GM18951 (cell line): ENCODE measurements around the gene GRM1.
"Not testable (repeated sequence)": the region's sequence is repeated elsewhere in the genome, so short reads cannot be mapped to it uniquely, and the experiment has no call there.

Source experiments
- POLR2A ChIP-seq: IDR thresholded peaks from 4 replicates; pipeline ENCODE4 v1.6.1; 2011; ENCODE audit warnings: mild to moderate bottlenecking; ENCODE audit not compliant: insufficient read length, insufficient read depth; ENCODE audit errors: extremely low read depth
- in situ Hi-C: fragments of 300-500 bp; cut with MboI; formaldehyde crosslinking; loops from one replicate; pipeline ENCODE4 v1.12.0; 2022; ENCODE audit warnings: low sequenced_read_pairs, mixed read lengths, inconsistent platforms; ENCODE audit not compliant: unreplicated experiment

The GRM1 gene

DNA sequence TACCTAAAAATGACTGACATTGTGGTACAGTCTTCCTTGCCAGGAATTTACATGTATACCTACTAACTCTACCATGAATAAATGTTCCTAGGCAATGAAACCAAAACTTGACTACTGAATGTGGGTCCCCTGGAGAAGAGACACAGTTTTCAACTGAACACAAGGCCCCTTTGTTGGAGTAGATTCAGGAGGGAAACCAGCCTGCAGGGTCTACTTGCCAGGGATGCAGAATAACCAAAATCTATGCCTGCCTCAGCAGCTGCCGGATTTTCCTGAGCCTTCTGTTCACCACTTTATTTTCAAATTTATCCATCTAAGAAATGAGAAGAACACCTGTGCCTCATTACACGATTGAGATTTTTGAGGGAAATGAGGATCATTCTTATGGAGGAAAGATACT lies 211.9 kb downstream of the GRM1 start:
- no peak for TF ChIP-seq POLR2A
- in situ Hi-C loops, result no loop called here

GRCh38 chr6:146243646-146244045 lies 214.8 kb downstream of the GRM1 start:
- in situ Hi-C loops, result not testable (repeated sequence)

- TF ChIP-seq POLR2A, result no peak
- in situ Hi-C loops, result no loop called here
These were observed 215.8 kb downstream of the GRM1 start for GRCh38 chr6:146244630-146245143.

DNA sequence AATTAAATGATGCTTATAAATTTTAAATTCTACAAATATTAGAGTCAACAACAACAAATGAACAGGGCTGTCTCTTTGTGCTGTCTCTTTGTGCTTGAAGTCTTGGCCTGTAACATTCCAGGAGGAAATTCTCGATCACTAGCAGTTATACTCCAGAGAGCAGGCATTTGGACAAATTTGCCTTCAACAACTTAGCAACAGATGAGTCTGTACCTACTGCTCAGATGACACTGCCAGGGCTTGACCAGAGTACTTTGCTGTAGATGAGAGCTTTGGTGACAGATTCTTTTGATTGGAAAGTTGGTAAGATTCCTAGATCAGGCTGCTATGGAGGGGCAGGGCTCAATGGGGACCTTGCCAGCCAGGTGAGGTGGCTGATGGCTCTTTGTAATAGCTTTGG lies 217.2 kb downstream of the GRM1 start:
- no peak for TF ChIP-seq POLR2A
- in situ Hi-C loops, result no loop called here

- no peak for TF ChIP-seq POLR2A
- in situ Hi-C loops, result no loop called here
These were observed 224.8 kb downstream of the GRM1 start for GRCh38 chr6:146253691-146254090.

GRCh38 chr6:146258206-146258605 lies 229.3 kb downstream of the GRM1 start:
- TF ChIP-seq POLR2A, result no peak
- in situ Hi-C loops, result no loop called here

DNA sequence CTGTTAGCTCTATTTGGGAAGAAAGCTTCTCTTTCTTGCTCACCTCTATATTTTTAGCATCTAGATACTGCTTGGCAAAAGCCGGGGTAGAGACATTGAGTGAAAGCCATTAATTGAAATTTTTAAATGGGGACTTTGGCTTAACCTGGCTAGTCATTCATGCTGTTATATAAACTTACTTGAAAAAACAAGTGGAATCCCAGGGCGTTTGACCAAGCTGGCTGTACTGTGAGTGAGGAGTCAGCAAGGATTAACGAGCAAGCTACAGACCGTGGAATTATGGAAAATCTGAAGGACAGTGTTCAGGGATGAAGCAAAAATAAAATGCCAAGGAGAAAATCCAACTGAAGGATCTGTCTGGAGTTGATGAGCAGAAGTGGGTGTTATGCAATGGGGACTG lies 232.0 kb downstream of the GRM1 start:
- in situ Hi-C loops, result no loop called here
- TF ChIP-seq POLR2A, result no peak

GRCh38 chr6:146265056-146265455 lies 236.2 kb downstream of the GRM1 start:
- TF ChIP-seq POLR2A, result no peak
- in situ Hi-C loops, result no loop called here

GRCh38 chr6:146267447-146267846 lies 238.6 kb downstream of the GRM1 start:
- in situ Hi-C loops, result no loop called here
- no peak for TF ChIP-seq POLR2A

DNA sequence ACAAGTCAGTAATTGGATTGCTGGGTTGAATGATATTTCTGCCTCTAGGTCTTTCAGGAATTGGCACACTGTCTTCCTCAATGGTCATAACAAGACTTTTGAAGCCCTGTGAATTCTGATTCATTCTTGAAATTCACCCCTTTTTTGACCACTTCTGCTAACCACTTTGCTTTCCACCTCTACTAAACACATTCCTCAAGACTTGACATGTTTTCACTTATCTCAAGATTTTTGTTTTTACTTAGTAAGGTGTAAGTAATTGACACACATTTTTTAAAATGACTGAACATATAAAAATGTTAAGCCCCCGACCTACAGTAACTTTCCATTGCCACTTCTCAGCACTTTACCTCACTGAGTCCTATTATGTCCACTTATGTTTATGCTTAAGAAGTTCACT lies 239.1 kb downstream of the GRM1 start:
- in situ Hi-C loops, result no loop called here
- TF ChIP-seq POLR2A, result no peak

DNA sequence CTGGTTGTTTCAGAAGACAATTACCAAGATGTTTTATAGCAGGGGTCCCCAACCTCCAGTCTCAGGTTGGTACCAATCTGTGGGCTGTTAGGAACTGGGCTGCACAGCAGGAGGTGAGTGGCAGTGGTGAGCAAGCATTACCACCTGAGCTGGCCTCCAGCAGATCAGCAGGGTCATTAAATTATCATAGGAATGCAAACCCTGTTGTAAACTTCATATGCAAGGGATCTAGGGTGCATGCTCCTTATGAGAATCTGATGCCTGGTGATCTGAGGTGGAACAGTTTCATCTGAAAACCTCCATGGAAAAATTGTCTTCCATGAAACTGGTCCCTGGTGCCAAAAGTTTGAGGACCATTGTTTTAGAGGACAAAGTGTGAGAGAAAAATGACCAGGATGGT lies 240.6 kb downstream of the GRM1 start:
- no peak for TF ChIP-seq POLR2A
- in situ Hi-C loops, result no loop called here

- in situ Hi-C loops, result not testable (repeated sequence)
These were observed 242.3 kb downstream of the GRM1 start for GRCh38 chr6:146271163-146271562.

GRCh38 chr6:146273490-146273889 lies 244.6 kb downstream of the GRM1 start:
- in situ Hi-C loops, result no loop called here
- no peak for TF ChIP-seq POLR2A

- TF ChIP-seq POLR2A, result no peak
- in situ Hi-C loops, result no loop called here
These were observed 248.3 kb downstream of the GRM1 start for GRCh38 chr6:146277142-146277541.

DNA sequence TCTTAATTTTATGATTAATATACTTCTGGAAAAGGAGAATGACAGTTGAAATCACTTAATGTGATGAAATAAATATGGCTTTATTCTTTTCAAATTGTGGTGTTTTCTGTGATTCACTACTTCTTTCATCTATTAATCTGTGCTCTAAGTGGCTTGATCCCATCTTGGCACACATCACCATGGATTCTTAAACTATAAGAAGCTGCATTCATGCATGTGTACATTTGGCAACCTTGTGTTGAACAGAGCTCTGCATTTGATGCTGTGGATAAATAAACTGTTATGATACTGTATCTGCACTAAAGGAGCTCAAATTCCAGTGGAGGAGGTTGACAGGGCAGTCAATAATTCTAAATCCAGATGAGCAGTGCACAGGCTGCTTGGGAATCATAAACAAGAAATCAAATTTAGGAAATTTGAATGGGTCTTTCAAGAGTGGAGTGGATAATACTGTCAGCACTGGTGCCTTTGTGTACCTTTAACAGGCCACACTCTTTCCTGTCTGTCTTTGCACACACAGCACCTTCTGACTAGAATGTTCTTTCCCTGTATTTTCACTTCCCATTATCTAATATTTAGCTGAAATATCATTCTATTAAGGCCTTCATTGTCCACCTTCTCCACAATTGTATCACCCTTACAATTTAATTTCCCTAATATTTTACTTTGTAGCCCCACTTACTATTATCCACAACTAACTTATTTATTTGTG lies 252.9 kb downstream of the GRM1 start:
- TF ChIP-seq POLR2A, result no peak
- in situ Hi-C loops, result no loop called here
